K562 (cell line): ENCODE data around the gene CAPRIN1. TPM values are rescaled to one million over a fixed set of nuclear protein-coding genes. Genes with fewer than 3 reads are reported as not detected.
A peak's percentile ranks its signal among the peaks of the same experiment; 100 is the strongest.

Experiments used
- ELF4 ChIP-seq: fragments of 450-650 bp; formaldehyde crosslinking; IDR thresholded peaks from 2 replicates; pipeline ENCODE4 v1.4.0; 2022; ENCODE audit warnings: missing genetic modification characterization
- EP300 ChIP-seq: IDR thresholded peaks from 2 replicates; pipeline ENCODE4 v1.6.1; 2012; ENCODE audit warnings: low read length, improper control_type of control experiment
- FOXA3 ChIP-seq, 2 experiments: fragments of 450-650 bp in 1 of 2; sonication (generic) in 1 of 2; formaldehyde crosslinking; IDR thresholded peaks in 1 of 2; conservative IDR thresholded peaks in 1 of 2; 2 replicates each; pipeline versions ENCODE4 v1.4.0 to v1.8.0; 2020 to 2022; ENCODE audit warnings: mild to moderate bottlenecking in 2 of 2, missing genetic modification reagents in 1 of 2
- GTF2A2 ChIP-seq: IDR thresholded peaks from 2 replicates; pipeline ENCODE4 v1.6.1; 2016; ENCODE audit warnings: mild to moderate bottlenecking, missing genetic modification characterization, missing compliant biosample characterization
- HSF4 ChIP-seq: fragments of 250-450 bp; sonication (Bioruptor Pico); IDR thresholded peaks from 2 replicates; pipeline ENCODE4 v2.1.2; 2022; ENCODE audit warnings: mild to moderate bottlenecking, moderate library complexity, borderline replicate concordance
- IRF2 ChIP-seq: sonication (generic); formaldehyde crosslinking; IDR thresholded peaks from 2 replicates; pipeline ENCODE4 v1.8.1; 2022; ENCODE audit warnings: mild to moderate bottlenecking, missing genetic modification reagents
- KLF13 ChIP-seq: fragments of 450-650 bp; IDR thresholded peaks from 2 replicates; pipeline ENCODE4 v1.6.1; 2016; ENCODE audit warnings: missing genetic modification characterization, low read depth, mild to moderate bottlenecking, missing compliant biosample characterization, moderate library complexity, borderline replicate concordance
- MBD2 ChIP-seq: sonication (generic); IDR thresholded peaks from 2 replicates; pipeline ENCODE4 v1.6.1; 2016; ENCODE audit warnings: low read depth, borderline replicate concordance
- NCOA1 ChIP-seq: fragments of 450-650 bp; IDR thresholded peaks from 2 replicates; pipeline ENCODE4 v1.6.1; 2016; ENCODE audit warnings: low read depth
- PML ChIP-seq: IDR thresholded peaks from 2 replicates; pipeline ENCODE4 v1.6.1; 2012; ENCODE audit warnings: low read length, inconsistent platforms
- SNIP1 ChIP-seq: fragments of 450-650 bp; IDR thresholded peaks from 2 replicates; pipeline ENCODE4 v1.7.1; 2017; ENCODE audit warnings: low read depth, mild to moderate bottlenecking
- SPI1 ChIP-seq: IDR thresholded peaks from 2 replicates; pipeline ENCODE4 v1.6.1; 2011; ENCODE audit warnings: low read depth, low read length, control low read depth, borderline replicate concordance
- TAL1 ChIP-seq: fragments of 450-650 bp; IDR thresholded peaks from 2 replicates; pipeline ENCODE4 v1.6.1; 2016; ENCODE audit warnings: mild to moderate bottlenecking
- ZBED1 ChIP-seq: IDR thresholded peaks from 2 replicates; pipeline ENCODE4 v1.6.1; 2014
- ZNF274 ChIP-seq: IDR thresholded peaks from 2 replicates; pipeline ENCODE4 v1.6.1; 2011; ENCODE audit warnings: low read depth, mild to moderate bottlenecking, low read length, moderate library complexity, borderline replicate concordance
- polyA plus RNA-seq, 8 experiments: library from polyadenylated mRNA; depleted of rRNA in 4 of 8; stranded (reverse) in 5 of 8; unstranded in 3 of 8; fragments of >200 nt; fragmentation: Nextera tagmentation in 2 of 8; fragmentation: Illumina TruSeq in 1 of 8; extraction: Ambion mirVana in 2 of 8; extraction: Trizol in 1 of 8; gene quantifications; 2 replicates each; pipeline versions ENCODE4 v1.2.1 to v1.2.3, GENCODE V29; 2011 to 2014; ENCODE audit warnings: inconsistent platforms in 1 of 8, missing spikeins in 1 of 8
- total RNA-seq, 7 experiments: library from RNA; depleted of rRNA in 6 of 7; stranded (reverse); fragments of >200 nt in 6 of 7; fragmentation: Illumina TruSeq in 2 of 7; extraction: Trizol in 2 of 7; gene quantifications; 2 replicates each; pipeline versions ENCODE4 v1.2.1 to v1.2.3, GENCODE V29; 2011 to 2021; ENCODE audit warnings: low replicate concordance in 1 of 7
- TF ChIP-seq, protein P1 (sequence below): fragments of 200-600 bp; sonication (generic); IDR thresholded peaks from one replicate; pipeline ENCODE4 v1.6.1; 2012; ENCODE audit warnings: mild to moderate bottlenecking, low read depth, low read length, inconsistent platforms
- TF ChIP-seq, protein P2 (sequence below): fragments of 250-450 bp; sonication (Bioruptor Pico); IDR thresholded peaks from 2 replicates; pipeline ENCODE4 v1.9.0; 2021; ENCODE audit warnings: mild to moderate bottlenecking, inconsistent platforms

The CAPRIN1 gene
- total and polyA plus RNA-seq, 9 of the 15 experiments (the other 6 are each of a cell fraction or from before 2014, with no cell fraction given) = 49.6 to 271 (median 244) TPM

DNA sequence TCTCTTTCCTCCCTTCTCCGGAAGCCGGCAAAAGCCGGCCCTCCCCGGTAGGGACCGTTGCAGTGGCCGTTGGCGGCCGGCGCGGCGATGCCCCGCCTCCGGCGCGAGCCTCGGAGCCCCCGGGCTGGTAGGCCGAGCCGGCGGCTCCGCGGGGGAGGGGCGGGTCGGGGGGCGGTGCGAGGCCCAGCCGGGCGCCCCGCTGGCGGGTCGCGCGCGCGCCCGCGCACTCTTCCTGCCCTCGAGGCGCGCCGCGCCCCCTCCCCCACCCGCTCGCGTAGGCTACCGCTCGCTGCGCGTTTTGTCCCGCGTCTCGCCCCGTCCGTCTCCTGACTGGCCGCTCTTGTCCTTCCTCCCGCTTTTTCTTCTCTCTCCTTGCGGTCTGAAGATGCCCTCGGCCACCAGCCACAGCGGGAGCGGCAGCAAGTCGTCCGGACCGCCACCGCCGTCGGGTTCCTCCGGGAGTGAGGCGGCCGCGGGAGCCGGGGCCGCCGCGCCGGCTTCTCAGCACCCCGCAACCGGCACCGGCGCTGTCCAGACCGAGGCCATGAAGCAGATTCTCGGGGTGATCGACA, 591 bp downstream of the CAPRIN1 start (continued):
- TF ChIP-seq FOXA3 (CRISPR knock-in tag; conservative IDR thresholded peaks at IDR 0.05 in 1 of 2, IDR thresholded peaks at IDR 0.05 in 1 of 2) (no peak), SPI1 (no peak), GTF2A2 (tag) (no peak), HSF4 (no peak), SNIP1 (no peak), ELF4 (CRISPR knock-in tag) (peak; percentile 11; the same call in 1 of the 2 replicates), TAL1 (no peak), IRF2 (CRISPR knock-in tag) (no peak), PML (peak; percentile 50; the same call in 1 of the 2 replicates), NCOA1 (no peak), ZNF274 (no peak), ZBED1 (no peak), MBD2 (no peak; the same call in 1 of the 2 replicates), EP300 (peak; percentile 41), KLF13 (tag) (no peak)
- TF ChIP-seq, protein P1, sequence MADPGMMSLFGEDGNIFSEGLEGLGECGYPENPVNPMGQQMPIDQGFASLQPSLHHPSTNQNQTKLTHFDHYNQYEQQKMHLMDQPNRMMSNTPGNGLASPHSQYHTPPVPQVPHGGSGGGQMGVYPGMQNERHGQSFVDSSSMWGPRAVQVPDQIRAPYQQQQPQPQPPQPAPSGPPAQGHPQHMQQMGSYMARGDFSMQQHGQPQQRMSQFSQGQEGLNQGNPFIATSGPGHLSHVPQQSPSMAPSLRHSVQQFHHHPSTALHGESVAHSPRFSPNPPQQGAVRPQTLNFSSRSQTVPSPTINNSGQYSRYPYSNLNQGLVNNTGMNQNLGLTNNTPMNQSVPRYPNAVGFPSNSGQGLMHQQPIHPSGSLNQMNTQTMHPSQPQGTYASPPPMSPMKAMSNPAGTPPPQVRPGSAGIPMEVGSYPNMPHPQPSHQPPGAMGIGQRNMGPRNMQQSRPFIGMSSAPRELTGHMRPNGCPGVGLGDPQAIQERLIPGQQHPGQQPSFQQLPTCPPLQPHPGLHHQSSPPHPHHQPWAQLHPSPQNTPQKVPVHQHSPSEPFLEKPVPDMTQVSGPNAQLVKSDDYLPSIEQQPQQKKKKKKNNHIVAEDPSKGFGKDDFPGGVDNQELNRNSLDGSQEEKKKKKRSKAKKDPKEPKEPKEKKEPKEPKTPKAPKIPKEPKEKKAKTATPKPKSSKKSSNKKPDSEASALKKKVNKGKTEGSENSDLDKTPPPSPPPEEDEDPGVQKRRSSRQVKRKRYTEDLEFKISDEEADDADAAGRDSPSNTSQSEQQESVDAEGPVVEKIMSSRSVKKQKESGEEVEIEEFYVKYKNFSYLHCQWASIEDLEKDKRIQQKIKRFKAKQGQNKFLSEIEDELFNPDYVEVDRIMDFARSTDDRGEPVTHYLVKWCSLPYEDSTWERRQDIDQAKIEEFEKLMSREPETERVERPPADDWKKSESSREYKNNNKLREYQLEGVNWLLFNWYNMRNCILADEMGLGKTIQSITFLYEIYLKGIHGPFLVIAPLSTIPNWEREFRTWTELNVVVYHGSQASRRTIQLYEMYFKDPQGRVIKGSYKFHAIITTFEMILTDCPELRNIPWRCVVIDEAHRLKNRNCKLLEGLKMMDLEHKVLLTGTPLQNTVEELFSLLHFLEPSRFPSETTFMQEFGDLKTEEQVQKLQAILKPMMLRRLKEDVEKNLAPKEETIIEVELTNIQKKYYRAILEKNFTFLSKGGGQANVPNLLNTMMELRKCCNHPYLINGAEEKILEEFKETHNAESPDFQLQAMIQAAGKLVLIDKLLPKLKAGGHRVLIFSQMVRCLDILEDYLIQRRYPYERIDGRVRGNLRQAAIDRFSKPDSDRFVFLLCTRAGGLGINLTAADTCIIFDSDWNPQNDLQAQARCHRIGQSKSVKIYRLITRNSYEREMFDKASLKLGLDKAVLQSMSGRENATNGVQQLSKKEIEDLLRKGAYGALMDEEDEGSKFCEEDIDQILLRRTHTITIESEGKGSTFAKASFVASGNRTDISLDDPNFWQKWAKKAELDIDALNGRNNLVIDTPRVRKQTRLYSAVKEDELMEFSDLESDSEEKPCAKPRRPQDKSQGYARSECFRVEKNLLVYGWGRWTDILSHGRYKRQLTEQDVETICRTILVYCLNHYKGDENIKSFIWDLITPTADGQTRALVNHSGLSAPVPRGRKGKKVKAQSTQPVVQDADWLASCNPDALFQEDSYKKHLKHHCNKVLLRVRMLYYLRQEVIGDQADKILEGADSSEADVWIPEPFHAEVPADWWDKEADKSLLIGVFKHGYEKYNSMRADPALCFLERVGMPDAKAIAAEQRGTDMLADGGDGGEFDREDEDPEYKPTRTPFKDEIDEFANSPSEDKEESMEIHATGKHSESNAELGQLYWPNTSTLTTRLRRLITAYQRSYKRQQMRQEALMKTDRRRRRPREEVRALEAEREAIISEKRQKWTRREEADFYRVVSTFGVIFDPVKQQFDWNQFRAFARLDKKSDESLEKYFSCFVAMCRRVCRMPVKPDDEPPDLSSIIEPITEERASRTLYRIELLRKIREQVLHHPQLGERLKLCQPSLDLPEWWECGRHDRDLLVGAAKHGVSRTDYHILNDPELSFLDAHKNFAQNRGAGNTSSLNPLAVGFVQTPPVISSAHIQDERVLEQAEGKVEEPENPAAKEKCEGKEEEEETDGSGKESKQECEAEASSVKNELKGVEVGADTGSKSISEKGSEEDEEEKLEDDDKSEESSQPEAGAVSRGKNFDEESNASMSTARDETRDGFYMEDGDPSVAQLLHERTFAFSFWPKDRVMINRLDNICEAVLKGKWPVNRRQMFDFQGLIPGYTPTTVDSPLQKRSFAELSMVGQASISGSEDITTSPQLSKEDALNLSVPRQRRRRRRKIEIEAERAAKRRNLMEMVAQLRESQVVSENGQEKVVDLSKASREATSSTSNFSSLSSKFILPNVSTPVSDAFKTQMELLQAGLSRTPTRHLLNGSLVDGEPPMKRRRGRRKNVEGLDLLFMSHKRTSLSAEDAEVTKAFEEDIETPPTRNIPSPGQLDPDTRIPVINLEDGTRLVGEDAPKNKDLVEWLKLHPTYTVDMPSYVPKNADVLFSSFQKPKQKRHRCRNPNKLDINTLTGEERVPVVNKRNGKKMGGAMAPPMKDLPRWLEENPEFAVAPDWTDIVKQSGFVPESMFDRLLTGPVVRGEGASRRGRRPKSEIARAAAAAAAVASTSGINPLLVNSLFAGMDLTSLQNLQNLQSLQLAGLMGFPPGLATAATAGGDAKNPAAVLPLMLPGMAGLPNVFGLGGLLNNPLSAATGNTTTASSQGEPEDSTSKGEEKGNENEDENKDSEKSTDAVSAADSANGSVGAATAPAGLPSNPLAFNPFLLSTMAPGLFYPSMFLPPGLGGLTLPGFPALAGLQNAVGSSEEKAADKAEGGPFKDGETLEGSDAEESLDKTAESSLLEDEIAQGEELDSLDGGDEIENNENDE = no peak
- TF ChIP-seq, protein P2, sequence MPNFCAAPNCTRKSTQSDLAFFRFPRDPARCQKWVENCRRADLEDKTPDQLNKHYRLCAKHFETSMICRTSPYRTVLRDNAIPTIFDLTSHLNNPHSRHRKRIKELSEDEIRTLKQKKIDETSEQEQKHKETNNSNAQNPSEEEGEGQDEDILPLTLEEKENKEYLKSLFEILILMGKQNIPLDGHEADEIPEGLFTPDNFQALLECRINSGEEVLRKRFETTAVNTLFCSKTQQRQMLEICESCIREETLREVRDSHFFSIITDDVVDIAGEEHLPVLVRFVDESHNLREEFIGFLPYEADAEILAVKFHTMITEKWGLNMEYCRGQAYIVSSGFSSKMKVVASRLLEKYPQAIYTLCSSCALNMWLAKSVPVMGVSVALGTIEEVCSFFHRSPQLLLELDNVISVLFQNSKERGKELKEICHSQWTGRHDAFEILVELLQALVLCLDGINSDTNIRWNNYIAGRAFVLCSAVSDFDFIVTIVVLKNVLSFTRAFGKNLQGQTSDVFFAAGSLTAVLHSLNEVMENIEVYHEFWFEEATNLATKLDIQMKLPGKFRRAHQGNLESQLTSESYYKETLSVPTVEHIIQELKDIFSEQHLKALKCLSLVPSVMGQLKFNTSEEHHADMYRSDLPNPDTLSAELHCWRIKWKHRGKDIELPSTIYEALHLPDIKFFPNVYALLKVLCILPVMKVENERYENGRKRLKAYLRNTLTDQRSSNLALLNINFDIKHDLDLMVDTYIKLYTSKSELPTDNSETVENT = peak; percentile 85
